GM12878 (cell line): ENCODE measurements around the gene IGSF11. TPM values are rescaled to one million over a fixed set of nuclear protein-coding genes. Genes with fewer than 3 reads are reported as not detected.
"Not testable (repeated sequence)": the region's sequence is repeated elsewhere in the genome, so short reads cannot be mapped to it uniquely, and the experiment has no call there.

Experiments used
- ATAC-seq: fragments of 200-7000 bp; cut with Tn5 transposase; 3 replicates; pipeline ENCODE4 v1.9.1; 2020; ENCODE audit warnings: mild to moderate bottlenecking, moderate library complexity
- BruUV-seq: library from RNA; stranded (reverse); fragments of 400-500 nt; replicated peaks from 2 replicates; lab custom pipeline; 2021; lab: Mats Ljungman, UMichigan
- CTCF ChIA-PET: fragments of 300-600 bp; sonication (Branson Sonifier 250); formaldehyde crosslinking; extraction: SDS; loops from one replicate; lab custom pipeline; 2021; ENCODE audit warnings: inconsistent platforms; lab: Yijun Ruan, JAX
- POLR2A ChIA-PET: fragments of 350-600 bp; formaldehyde crosslinking; extraction: SDS; loops from one replicate; lab custom pipeline; 2021; ENCODE audit warnings: inconsistent platforms; lab: Charles Lee
- RAD21 ChIA-PET: fragments of 300-600 bp; sonication (Branson Sonifier 250); formaldehyde crosslinking; loops from one replicate; lab custom pipeline; 2023; ENCODE audit warnings: antibody characterized with exemption; ENCODE audit not compliant: unreplicated experiment; lab: Charles Lee
- SMC1A ChIA-PET: fragments of 300-600 bp; sonication (Branson Sonifier 250); formaldehyde crosslinking; loops from one replicate; lab custom pipeline; 2023; ENCODE audit not compliant: unreplicated experiment, uncharacterized antibody; lab: Charles Lee
- DNase-seq: peaks from one replicate; pipeline ENCODE4 v3.0.0-alpha.2; 2011; ENCODE audit warnings: low read depth, low spot score
- FAIRE-seq: peaks from 3 replicates; lab custom pipeline; 2011; peaks lifted over from hg19 to GRCh38; lab: Jason Lieb, UNC
- H2AFZ ChIP-seq: 2 replicates; pipeline ENCODE4 v1.6.0; 2011; ENCODE audit warnings: low read depth, low read length, control low read depth; ENCODE audit not compliant: control insufficient read depth
- H3K27ac ChIP-seq: 2 replicates; pipeline ENCODE4 v1.5.1; 2011; ENCODE audit warnings: control low read depth; ENCODE audit not compliant: control insufficient read depth, insufficient read depth
- H3K27me3 ChIP-seq, 2 experiments: replicated peaks in 1 of 2; 2 replicates each; pipeline versions ENCODE4 v1.6.0 to v1.6.1; 2011; ENCODE audit warnings: low read length in 1 of 2; ENCODE audit not compliant: control insufficient read depth in 2 of 2, insufficient read depth in 2 of 2
- H3K36me3 ChIP-seq, 2 experiments: 2 replicates each; pipeline ENCODE4 v1.5.1; 2011; ENCODE audit warnings: low read length in 1 of 2; ENCODE audit not compliant: control insufficient read depth in 2 of 2, insufficient read depth in 2 of 2
- H3K4me1 ChIP-seq: 2 replicates; pipeline ENCODE4 v1.6.1; 2011; ENCODE audit warnings: mild to moderate bottlenecking, low read length, moderate library complexity, mixed read lengths; ENCODE audit not compliant: control insufficient read depth, insufficient read depth
- H3K4me2 ChIP-seq: 2 replicates; pipeline ENCODE4 v1.6.0; 2011; ENCODE audit warnings: control low read depth; ENCODE audit not compliant: control insufficient read depth, insufficient read depth
- H3K4me3 ChIP-seq: fragments of 200-600 bp; sonication (generic); 2 replicates; pipeline ENCODE4 v1.5.1; 2016
- H3K79me2 ChIP-seq: 2 replicates; pipeline ENCODE4 v1.6.0; 2011; ENCODE audit warnings: low read length; ENCODE audit not compliant: control insufficient read depth, insufficient read depth
- H3K9ac ChIP-seq: 2 replicates; pipeline ENCODE4 v1.8.0; 2011; ENCODE audit warnings: low read length, control low read depth, mixed read lengths; ENCODE audit not compliant: control insufficient read depth, insufficient read depth
- H3K9me3 ChIP-seq: replicated peaks from 3 replicates; pipeline ENCODE4 v1.5.1; 2011; ENCODE audit warnings: mild to moderate bottlenecking, low read length; ENCODE audit not compliant: control insufficient read depth, insufficient read depth
- H4K20me1 ChIP-seq: 2 replicates; pipeline ENCODE4 v1.6.0; 2011; ENCODE audit not compliant: control insufficient read depth, insufficient read depth
- EP300 ChIP-seq, 2 experiments: fragments of 150-350 bp in 1 of 2; IDR thresholded peaks; 2 replicates each; pipeline ENCODE4 v1.6.1; 2011 to 2012; ENCODE audit warnings: low read depth in 2 of 2, low read length in 2 of 2, borderline replicate concordance in 1 of 2, improper control_type of control experiment in 1 of 2, inconsistent platforms in 1 of 2; ENCODE audit not compliant: control insufficient read depth in 1 of 2
- SREBF2 ChIP-seq: IDR thresholded peaks from 2 replicates; pipeline ENCODE4 v1.6.1; 2012; ENCODE audit warnings: mild to moderate bottlenecking, low read length
- SRF ChIP-seq, 2 experiments: IDR thresholded peaks; 2 replicates each; pipeline ENCODE4 v1.6.1; 2011; ENCODE audit warnings: low read depth in 2 of 2, low read length in 2 of 2, mild to moderate bottlenecking in 1 of 2, moderate library complexity in 1 of 2
- WGBS: methylation state at CpG from one replicate; pipeline ENCODE4 v1.1.6; 2016; ENCODE audit warnings: low lambda C conversion rate; ENCODE audit not compliant: insufficient replicate concordance, insufficient coverage; ENCODE audit errors: missing lambda C conversion rate; 5-methylcytosine and 5-hydroxymethylcytosine counted together
- in situ Hi-C: fragments of 300-500 bp; cut with MboI; formaldehyde crosslinking; loops from 9 replicates; pipeline ENCODE4 v1.14.3; 2018; ENCODE audit warnings: mixed read lengths
- intact Hi-C: fragments of 100-400 bp; cut with micrococcal nuclease; formaldehyde crosslinking; loops from one replicate; pipeline ENCODE4 v1.14.2; 2022; ENCODE audit not compliant: unreplicated experiment
- polyA plus RNA-seq, 11 experiments: library from polyadenylated mRNA; depleted of rRNA in 4 of 11; unstranded in 6 of 11; stranded (reverse) in 5 of 11; fragments of >200 nt; fragmentation: Nextera tagmentation in 4 of 11; fragmentation: Illumina TruSeq in 1 of 11; extraction: Ambion mirVana in 4 of 11; extraction: Trizol in 1 of 11; gene quantifications; 1 replicate in 1 of 11; 2 replicates in 10 of 11; pipeline versions ENCODE4 v1.2.1 to v1.2.3, GENCODE V29; 2011 to 2016; ENCODE audit warnings: inconsistent platforms in 2 of 11, missing spikeins in 2 of 11, low read depth in 1 of 11
- total RNA-seq, 4 experiments: library from RNA; depleted of rRNA in 3 of 4; stranded (reverse); fragments of >200 nt in 3 of 4; fragmentation: Illumina TruSeq in 1 of 4; extraction: Trizol in 1 of 4; gene quantifications; 2 replicates each; pipeline versions ENCODE4 v1.2.1 to v1.2.3, GENCODE V29; 2013 to 2021

Gene IGSF11
- total and polyA plus RNA-seq, 10 of the 15 experiments (the other 5 are each of a cell fraction or from before 2014, with no cell fraction given) = 0.03 TPM; not detected in 9

DNA sequence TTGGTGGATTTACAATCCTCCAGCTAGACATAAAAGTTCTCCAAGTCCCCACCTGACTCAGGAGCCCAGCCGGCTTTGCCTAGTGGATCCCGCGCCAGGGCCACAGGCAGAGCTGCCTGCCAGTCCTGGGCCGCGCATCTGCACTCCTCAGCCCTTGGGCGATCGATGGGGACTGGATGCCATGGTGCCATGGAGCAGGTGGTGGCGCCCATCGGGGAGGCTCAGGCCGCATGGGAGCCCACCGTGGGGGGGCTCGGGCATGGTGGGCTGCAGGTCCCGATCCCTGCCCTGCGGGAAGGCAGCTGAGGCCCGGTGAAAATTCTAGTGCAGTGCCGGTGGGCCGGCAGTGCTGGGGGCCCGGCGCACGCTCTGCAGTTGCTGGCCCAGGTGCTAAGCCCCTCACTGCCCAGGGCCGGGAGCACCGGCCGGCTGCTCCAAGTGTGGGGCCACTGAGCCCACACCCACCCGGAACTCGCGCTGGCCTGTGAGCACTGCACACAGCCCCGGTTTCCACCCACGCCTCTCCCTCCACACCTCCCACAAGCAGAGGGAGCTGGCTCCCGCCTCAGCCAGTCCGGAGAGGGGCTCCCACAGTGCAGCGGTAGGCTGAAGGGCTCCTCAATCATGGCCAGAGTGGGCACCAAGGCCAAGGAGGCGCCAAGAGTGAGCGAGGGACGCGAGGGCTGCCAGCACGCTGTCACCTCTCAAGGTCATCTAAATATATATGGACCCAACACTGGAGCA, 38.8 kb upstream of the IGSF11 start:
- 67% methylated on average over 18 of the region's 36 CpGs for WGBS
- Histone ChIP-seq H3K9me3 (no peaks in the 10 kb centered on the region; the same call in 2 of the 3 replicates), H3K9ac (no peak overlapping the region), H3K27me3 (no peaks in the 10 kb centered on the region), H3K4me2 (no peak overlapping the region), H4K20me1 (no peaks in the 10 kb centered on the region), H3K79me2 (no peaks in the 10 kb centered on the region), H3K27ac (no peak overlapping the region), H3K4me1 (no peaks in the 10 kb centered on the region), H2AFZ (no peak overlapping the region), H3K36me3 (no peaks in the 10 kb centered on the region), H3K4me3 (no peak overlapping the region)
- POLR2A ChIA-PET = no interaction called here
- intact Hi-C loops = no loop called here
- no peak for ATAC-seq
- TF ChIP-seq SREBF2 = no peak
- no peak for TF ChIP-seq EP300 (IDR thresholded peaks at IDR 0.05; ENCODE audit: borderline replicate concordance in 1 of 2, control insufficient read depth in 1 of 2, low read depth in 2 of 2, low read length in 2 of 2)
- TF ChIP-seq SRF (IDR thresholded peaks at IDR 0.05; ENCODE audit: low read depth in 2 of 2, low read length in 2 of 2) = no peak
- FAIRE-seq = no peak
- in situ Hi-C loops = no loop called here
- RAD21 ChIA-PET = no interaction called here
- DNase-seq = no peak
- CTCF ChIA-PET = interaction anchor here (0.6 to 1.6 kb wide), 3 partner anchors 22 to 235 kb away, joined by 3 to 5 read pairs (median 3); no protein-coding TSS in a partner anchor
- SMC1A ChIA-PET = interaction anchor here (1.1 kb wide), 1 partner anchor 189 kb away, joined by 3 read pairs; no protein-coding TSS in a partner anchor
- BruUV-seq = no TSS peak

- not testable (repeated sequence) for ATAC-seq
- CTCF ChIA-PET = interaction anchor here (1.6 kb wide), 1 partner anchor 26 kb away, joined by 5 read pairs; no protein-coding TSS in a partner anchor
Measured at GRCh38 chr3:119072451-119072850, 37.8 kb upstream of the IGSF11 start.

More at GRCh38 chr3:119072451-119072850, 37.8 kb upstream of the IGSF11 start:
- RAD21 ChIA-PET, H4K20me1 ChIP-seq, H3K4me2 ChIP-seq, POLR2A ChIA-PET, intact Hi-C loops, BruUV-seq, FAIRE-seq, H2AFZ ChIP-seq, H3K9me3 ChIP-seq, H3K4me3 ChIP-seq, H3K27ac ChIP-seq, H3K27me3 ChIP-seq, in situ Hi-C loops, H3K36me3 ChIP-seq, H3K4me1 ChIP-seq, H3K79me2 ChIP-seq, H3K9ac ChIP-seq, DNase-seq: not testable (repeated sequence)
- WGBS = 68% methylated on average over 15 of the region's 15 CpGs
- SMC1A ChIA-PET = interaction anchor here (0.9 to 1.7 kb wide), 2 partner anchors 21 to 189 kb away, joined by 3 to 7 read pairs; no protein-coding TSS in a partner anchor
